ENCODE results near the gene TRPM8. TPM values are rescaled to one million over a fixed set of nuclear protein-coding genes. Genes with fewer than 3 reads are reported as not detected.

TRPM8 gene
- total and polyA plus RNA-seq, 2 experiments from 2014 or later, result 0.11 to 0.14 TPM

DNA sequence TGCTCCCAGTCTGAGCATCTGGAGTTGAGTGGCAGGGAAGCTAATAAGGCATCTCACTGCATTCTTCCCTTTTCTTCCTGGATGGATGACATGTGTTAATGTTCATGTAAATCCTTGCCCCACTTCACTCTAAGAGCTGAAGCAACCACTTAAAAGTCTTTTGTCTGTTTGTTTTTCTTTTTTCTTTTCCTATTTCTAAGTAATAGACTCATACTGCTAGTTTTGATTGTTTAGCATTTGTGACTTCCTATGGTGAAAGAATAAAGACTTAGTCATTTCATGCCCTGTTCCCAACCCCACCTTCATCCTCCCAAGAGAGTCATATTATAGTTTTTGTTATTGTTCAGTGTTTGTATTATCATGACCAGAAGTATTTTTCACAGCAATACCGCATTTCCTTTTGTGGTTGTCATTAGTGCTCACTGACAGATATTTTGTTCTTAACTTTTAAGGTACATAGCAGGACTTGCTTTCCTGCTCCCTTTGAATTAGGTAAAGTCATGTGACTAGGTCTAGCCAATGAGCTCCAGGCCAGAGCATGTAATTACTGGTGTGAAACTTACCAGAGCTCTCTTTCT, 115.2 kb downstream of the TRPM8 start (continued):
- TF ChIP-seq ZNF462 (CRISPR knock-in tag; IDR thresholded peaks at IDR 0.05), result no peak

- Histone ChIP-seq H3K4me3 (no peak overlapping the region), H3K4me1 (ENCODE audit: insufficient read depth) (no peaks in the 10 kb centered on the region), H3K9me2 (ENCODE audit: insufficient read depth) (no peaks in the 10 kb centered on the region), H3K27me3 (ENCODE audit: insufficient read depth) (no peaks in the 10 kb centered on the region), H3K4me2 (no peak overlapping the region), H2AFZ (no peak overlapping the region), H3K79me2 (replicated peaks; ENCODE audit: insufficient read depth) (no peaks in the 10 kb centered on the region), H3K27ac (ENCODE audit: low read depth) (no peak overlapping the region), H3F3A (replicated peaks; ENCODE audit: low read depth) (no peaks in the 10 kb centered on the region), H4K20me1 (replicated peaks; ENCODE audit: insufficient read depth) (no peaks in the 10 kb centered on the region), H3K36me3 (ENCODE audit: insufficient read depth) (no peaks in the 10 kb centered on the region)
- Mint-ChIP-seq H3K9me3 (no peaks in the 10 kb centered on the region; the same call in 2 of the 3 replicates), H3K27me3 (ENCODE audit: insufficient read depth, low read depth, poor library complexity) (no peaks in the 10 kb centered on the region), H3K4me3 (no peak overlapping the region), H3K27ac (no peak overlapping the region), H3K36me3 (ENCODE audit: low read depth) (no peaks in the 10 kb centered on the region), H3K4me1 (no peaks in the 10 kb centered on the region; the same call in 2 of the 3 replicates)
- DNase-seq (ENCODE audit: low spot score), result no peak
- ATAC-seq, result no peak
- TF ChIP-seq JUNB (IDR thresholded peaks at IDR 0.05; ENCODE audit: unreplicated experiment), result no peak
- no peak for TF ChIP-seq STAT1 (IDR thresholded peaks at IDR 0.05; ENCODE audit: unreplicated experiment)
- no peak for TF ChIP-seq ZNF462 (CRISPR knock-in tag; IDR thresholded peaks at IDR 0.05)
- no peak for TF ChIP-seq ZNF114 (CRISPR knock-in tag; IDR thresholded peaks at IDR 0.05)
- no peak for TF ChIP-seq CREB1 (CRISPR knock-in tag; IDR thresholded peaks at IDR 0.05; ENCODE audit: low read depth)
- no peak for TF ChIP-seq CTCF (conservative IDR thresholded peaks at IDR 0.05; ENCODE audit: low read depth in 2 of 2)
- no peak for TF ChIP-seq ZNF331 (CRISPR knock-in tag; IDR thresholded peaks at IDR 0.05; ENCODE audit: low read depth)
- TF ChIP-seq EZH2phosphoT487 (IDR thresholded peaks at IDR 0.05; ENCODE audit: unreplicated experiment), result no peak
These were observed 116.0 kb downstream of the TRPM8 start for GRCh38 chr2:234033174-234033573.

Data from GM23338 (cell line).